ENCODE results near the gene CAPZA2.

- TF ChIP-seq CTCF (conservative IDR thresholded peaks at IDR 0.05 in 1 of 2, IDR thresholded peaks at IDR 0.05 in 1 of 2; ENCODE audit: extremely low read depth in 1 of 2, insufficient read depth in 1 of 2, low read depth in 1 of 2, low read length in 2 of 2) (no peak), EZH2 (IDR thresholded peaks at IDR 0.05; ENCODE audit: borderline replicate concordance, low read length) (no peak)
These were observed 108.0 kb downstream of the CAPZA2 start for GRCh38 chr7:116970238-116970910.
